Effector memory CD8-positive, alpha-beta T cell (primary cell): Measurements from ENCODE around the gene SUCLA2.

Source experiments
- ATAC-seq: fragments of 150-1000 bp; cut with Tn5 transposase; replicated peaks from 2 replicates; pipeline ENCODE4 v1.10.0; 2021; ENCODE audit warnings: mild to moderate bottlenecking, moderate library complexity
- DNase-seq, 3 experiments: peaks; one replicate each; pipeline ENCODE4 v3.0.0; 2021
- H3K27ac Mint-ChIP-seq, 2 donors: one replicate each; pipeline ENCODE4 v1.8.0; 2022; ENCODE audit warnings: mild to moderate bottlenecking in 2 of 2, mixed read lengths in 2 of 2, moderate library complexity in 2 of 2
- H3K27me3 Mint-ChIP-seq, 2 donors: one replicate each; pipeline ENCODE4 v1.8.0; 2022; ENCODE audit warnings: mixed read lengths in 2 of 2
- H3K36me3 Mint-ChIP-seq: one replicate; pipeline ENCODE4 v1.8.0; 2022; ENCODE audit warnings: mild to moderate bottlenecking, moderate library complexity, mixed read lengths; ENCODE audit not compliant: insufficient read depth
- H3K4me1 Mint-ChIP-seq, 2 donors: one replicate each; pipeline ENCODE4 v1.8.0; 2022; ENCODE audit warnings: low read depth in 2 of 2, mixed read lengths in 2 of 2
- H3K4me3 Mint-ChIP-seq, 2 donors: one replicate each; pipeline ENCODE4 v1.8.0; 2022; ENCODE audit warnings: mild to moderate bottlenecking in 2 of 2, mixed read lengths in 2 of 2, moderate library complexity in 2 of 2
- H3K9me3 Mint-ChIP-seq, 2 donors: one replicate each; pipeline ENCODE4 v1.8.0; 2022; ENCODE audit warnings: mixed read lengths in 2 of 2

Gene SUCLA2

DNA sequence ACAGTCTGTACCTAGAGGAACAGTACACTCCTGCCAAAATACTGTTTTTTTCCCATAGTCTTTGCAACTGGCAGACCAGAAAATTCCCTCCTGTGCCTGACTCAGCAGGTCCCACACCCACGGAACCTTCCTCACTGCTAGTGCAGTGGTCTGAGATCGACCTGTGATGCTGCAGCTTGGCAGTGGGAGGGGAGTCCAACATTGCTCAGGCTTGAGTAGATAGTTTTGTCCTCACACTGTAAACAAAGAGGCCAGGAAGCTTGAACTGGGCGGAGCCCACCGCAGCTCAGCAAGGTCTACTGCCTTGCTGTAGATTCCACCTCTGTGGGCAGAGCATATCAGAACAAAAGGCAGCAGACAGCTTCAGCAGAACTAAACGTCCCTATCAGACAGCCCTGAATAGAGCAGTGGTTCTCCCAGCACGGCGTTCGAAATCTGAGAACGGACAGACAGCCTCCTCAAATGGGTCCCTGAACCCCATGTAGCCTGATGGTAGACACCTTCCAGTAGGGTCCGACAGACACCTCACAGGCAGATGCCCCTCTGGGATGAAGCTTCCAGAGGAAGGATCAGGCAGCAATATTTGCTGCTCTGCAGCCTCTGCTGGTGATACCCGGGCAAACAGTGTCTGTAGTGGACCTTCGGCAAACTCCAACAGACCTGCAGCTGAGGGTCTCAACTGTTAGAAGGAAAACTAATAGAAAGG lies 92.7 kb downstream of the SUCLA2 start:
- DNase-seq (no peak), ATAC-seq (no peak)
- Mint-ChIP-seq H3K27me3 (no peaks in the 10 kb centered on the region), H3K4me1 (no peaks in the 10 kb centered on the region), H3K4me3 (no peak overlapping the region), H3K27ac (no peak overlapping the region), H3K36me3 (no peaks in the 10 kb centered on the region), H3K9me3 (no peaks in the 10 kb centered on the region)

DNA sequence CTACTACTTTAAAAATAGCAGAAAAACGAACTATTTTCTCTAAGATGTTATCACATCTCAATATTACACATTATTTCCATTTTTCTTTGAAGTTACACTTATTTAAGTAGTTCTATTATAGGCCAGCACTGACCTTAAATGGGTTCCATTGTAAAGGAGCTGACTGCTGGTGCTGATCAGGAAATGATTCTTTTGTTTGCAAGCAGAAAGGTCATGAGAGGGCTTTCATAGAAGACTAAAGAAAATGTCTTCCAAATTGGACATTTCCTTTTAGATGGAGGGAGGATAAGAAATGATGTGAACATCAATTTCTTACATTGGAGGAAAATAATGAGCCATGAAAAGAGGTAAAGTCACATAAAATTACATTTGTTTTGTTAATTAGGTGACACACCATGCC lies 96.2 kb downstream of the SUCLA2 start:
- no peaks in the 10 kb centered on the region for H3K4me1 Mint-ChIP-seq
- no peaks in the 10 kb centered on the region for H3K36me3 Mint-ChIP-seq
- H3K27me3 Mint-ChIP-seq = no peaks in the 10 kb centered on the region
- no peak overlapping the region for H3K4me3 Mint-ChIP-seq
- ATAC-seq = no peak
- no peaks in the 10 kb centered on the region for H3K9me3 Mint-ChIP-seq
- peak overlapping the region in 1 of 2 donors; percentile 5 for H3K27ac Mint-ChIP-seq
- DNase-seq = no peak

DNA sequence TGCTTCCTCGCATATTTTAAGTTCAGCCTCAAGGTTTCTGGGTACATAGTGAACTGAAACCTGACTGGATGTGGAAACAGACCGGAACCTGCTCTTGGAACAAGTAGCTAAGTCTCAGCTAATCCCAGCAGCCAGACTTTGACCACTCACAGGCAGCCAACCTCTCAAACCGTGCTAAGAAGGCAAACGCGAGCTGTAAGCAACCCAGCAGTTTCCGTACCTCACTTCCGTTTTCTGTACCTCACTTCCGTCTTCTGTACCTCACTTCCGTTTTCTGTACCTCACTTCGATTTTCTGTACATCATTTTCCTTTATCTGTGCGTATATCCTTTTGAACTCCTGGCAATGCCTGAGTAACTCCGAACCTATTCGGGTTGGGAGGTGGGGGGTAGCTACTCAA lies 96.8 kb downstream of the SUCLA2 start:
- H3K36me3 Mint-ChIP-seq = no peaks in the 10 kb centered on the region
- ATAC-seq = no peak
- H3K27ac Mint-ChIP-seq = no peak overlapping the region
- H3K27me3 Mint-ChIP-seq = no peaks in the 10 kb centered on the region
- no peaks in the 10 kb centered on the region for H3K4me1 Mint-ChIP-seq
- no peaks in the 10 kb centered on the region for H3K9me3 Mint-ChIP-seq
- no peak overlapping the region for H3K4me3 Mint-ChIP-seq
- no peak for DNase-seq

DNA sequence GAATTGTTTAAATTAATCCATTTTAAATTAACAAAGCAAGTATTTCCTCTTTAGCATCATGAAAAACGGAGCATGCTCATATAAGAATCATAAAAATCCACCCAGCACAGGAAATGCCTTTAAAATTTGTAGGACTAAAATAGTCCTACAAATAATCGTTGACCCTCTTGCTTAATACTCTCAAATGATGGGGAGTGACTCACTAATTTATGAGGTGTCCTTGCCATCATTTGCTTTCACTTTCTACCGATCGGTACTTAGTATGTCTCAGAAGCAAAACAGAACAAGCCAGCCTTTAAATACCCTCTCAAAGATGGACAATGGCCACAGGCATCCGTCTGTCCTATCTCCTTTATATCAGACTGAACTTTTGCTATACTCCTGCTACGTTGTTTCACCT lies 97.2 kb downstream of the SUCLA2 start:
- H3K27me3 Mint-ChIP-seq = no peaks in the 10 kb centered on the region
- DNase-seq (no peak), ATAC-seq (no peak)
- no peaks in the 10 kb centered on the region for H3K36me3 Mint-ChIP-seq
- H3K27ac Mint-ChIP-seq = no peak overlapping the region
- no peak overlapping the region for H3K4me3 Mint-ChIP-seq
- H3K9me3 Mint-ChIP-seq = no peaks in the 10 kb centered on the region
- no peaks in the 10 kb centered on the region for H3K4me1 Mint-ChIP-seq

DNA sequence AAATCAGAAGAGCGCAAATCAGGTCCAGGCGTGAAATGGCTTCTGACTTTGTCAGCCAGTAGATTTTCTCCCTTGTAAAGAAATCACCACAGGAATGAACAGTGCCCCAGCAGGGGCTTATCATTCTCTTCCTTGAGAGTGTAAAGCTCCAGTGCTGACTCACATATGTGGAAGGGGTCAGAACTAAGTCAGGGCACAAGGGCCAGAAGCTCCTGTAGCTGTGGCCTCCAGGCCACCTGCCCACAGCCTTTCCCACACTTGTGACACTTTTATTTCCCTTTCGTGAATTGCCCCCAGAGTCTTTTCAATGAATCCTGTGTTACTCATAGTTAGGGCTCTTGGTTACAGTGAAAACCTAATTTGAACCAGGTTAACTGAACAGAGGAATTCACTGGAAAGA lies 99.6 kb downstream of the SUCLA2 start:
- Mint-ChIP-seq H3K4me1 (no peaks in the 10 kb centered on the region), H3K9me3 (no peaks in the 10 kb centered on the region), H3K27ac (no peak overlapping the region), H3K4me3 (no peak overlapping the region), H3K36me3 (no peaks in the 10 kb centered on the region), H3K27me3 (no peaks in the 10 kb centered on the region)
- no peak for DNase-seq
- no peak for ATAC-seq

DNA sequence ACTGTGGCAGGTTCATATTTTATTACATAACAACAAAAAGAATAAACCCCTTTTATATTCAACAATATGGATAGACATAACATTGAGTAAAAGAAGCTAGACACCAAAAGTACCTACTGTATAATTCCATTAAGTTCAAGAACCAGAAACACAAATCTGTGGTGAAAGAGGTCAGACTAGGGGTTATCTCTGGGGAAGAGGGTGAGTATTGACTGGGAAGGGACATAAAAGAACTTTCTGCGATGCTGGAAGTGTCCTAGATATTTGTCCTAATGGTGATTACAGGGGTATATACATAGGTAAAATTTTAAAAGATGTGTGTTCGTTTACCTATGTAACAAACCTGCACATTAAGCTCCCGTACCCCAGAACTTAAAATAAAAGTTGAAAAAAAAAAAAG lies 103.0 kb downstream of the SUCLA2 start:
- Mint-ChIP-seq H3K4me3 (no peak overlapping the region), H3K36me3 (no peaks in the 10 kb centered on the region), H3K4me1 (no peaks in the 10 kb centered on the region), H3K27ac (no peak overlapping the region), H3K27me3 (no peaks in the 10 kb centered on the region), H3K9me3 (no peaks in the 10 kb centered on the region)
- DNase-seq (no peak), ATAC-seq (no peak)

DNA sequence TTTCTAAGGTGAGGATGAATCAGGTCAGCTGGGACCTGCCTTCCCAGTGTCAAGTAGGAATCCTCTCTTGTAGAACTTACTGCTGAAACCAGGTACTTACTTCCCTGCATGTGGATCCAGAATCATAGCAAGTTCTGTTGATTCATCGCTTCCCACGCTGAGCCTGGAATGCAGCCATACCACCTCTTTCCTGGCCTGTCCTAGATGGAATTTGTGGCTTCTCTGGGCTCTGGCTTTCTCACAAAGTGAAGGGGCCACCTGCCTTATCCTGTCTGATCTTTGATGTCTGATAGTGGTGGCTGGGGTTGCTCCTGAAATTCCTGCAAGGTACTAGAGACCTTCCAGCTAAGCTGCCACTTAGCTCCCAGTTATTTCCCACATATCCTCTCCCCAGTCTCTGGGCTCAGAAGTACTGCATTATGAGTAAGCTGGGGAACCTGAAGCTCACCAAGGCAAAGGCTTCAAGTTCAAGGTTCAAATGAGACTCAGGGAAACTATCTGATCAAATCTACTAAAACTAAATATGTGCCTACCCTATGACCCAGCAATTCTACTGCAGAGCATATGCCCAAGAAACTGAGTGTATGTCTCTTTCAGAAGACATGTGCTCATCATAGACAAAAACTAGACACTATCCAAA lies 103.5 kb downstream of the SUCLA2 start:
- Mint-ChIP-seq H3K27ac (no peak overlapping the region), H3K4me3 (no peak overlapping the region), H3K9me3 (no peaks in the 10 kb centered on the region), H3K27me3 (no peaks in the 10 kb centered on the region), H3K36me3 (no peaks in the 10 kb centered on the region), H3K4me1 (no peaks in the 10 kb centered on the region)
- DNase-seq (no peak), ATAC-seq (no peak)

DNA sequence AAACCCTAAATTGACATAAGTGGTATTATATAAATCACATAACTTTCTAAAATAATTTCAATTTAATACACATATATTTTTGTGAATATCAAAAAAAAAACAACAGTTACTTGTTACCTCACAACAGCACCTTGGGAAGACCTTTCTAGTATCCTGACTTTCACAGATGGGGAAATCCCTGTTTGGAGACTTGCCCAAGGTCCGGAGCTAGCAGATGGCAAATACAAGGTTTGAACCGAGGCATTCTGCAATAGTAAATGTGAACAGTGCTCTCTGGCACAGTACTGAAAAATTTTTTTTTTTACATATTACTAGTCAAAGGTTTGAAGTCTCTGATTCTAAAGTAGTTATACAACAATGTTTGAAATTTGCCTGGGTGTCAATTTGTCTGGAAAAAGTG lies 104.5 kb downstream of the SUCLA2 start:
- Mint-ChIP-seq H3K36me3 (no peaks in the 10 kb centered on the region), H3K4me1 (peaks cover 0 to 1% of the 10 kb centered on the region in 2 donors), H3K9me3 (no peaks in the 10 kb centered on the region), H3K27ac (no peak overlapping the region), H3K27me3 (no peaks in the 10 kb centered on the region), H3K4me3 (no peak overlapping the region)
- no peak for DNase-seq
- no peak for ATAC-seq

DNA sequence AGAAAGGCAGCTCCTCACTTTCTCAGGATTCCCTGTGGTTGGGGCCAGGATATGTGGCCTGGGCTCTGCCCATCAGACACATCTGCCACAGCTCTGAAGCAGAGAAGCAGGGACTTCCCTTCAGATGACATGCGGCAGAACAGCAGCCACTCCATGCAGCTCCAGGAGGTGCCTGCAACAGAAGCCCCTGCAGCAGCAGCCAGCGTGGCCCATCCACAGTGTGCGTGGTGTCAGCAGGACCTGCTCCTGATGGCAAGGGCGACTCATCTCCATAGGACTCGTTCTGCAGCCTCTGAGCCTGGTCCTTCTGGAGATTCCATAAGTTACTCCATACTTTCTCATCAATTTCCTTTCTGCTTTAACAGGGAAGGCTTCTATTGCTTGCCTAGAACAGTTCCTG lies 105.0 kb downstream of the SUCLA2 start:
- peaks cover 0 to 1% of the 10 kb centered on the region in 2 donors for H3K4me1 Mint-ChIP-seq
- no peak overlapping the region for H3K27ac Mint-ChIP-seq
- no peaks in the 10 kb centered on the region for H3K27me3 Mint-ChIP-seq
- H3K9me3 Mint-ChIP-seq = no peaks in the 10 kb centered on the region
- H3K36me3 Mint-ChIP-seq = no peaks in the 10 kb centered on the region
- no peak overlapping the region for H3K4me3 Mint-ChIP-seq
- ATAC-seq (no peak), DNase-seq (no peak)

DNA sequence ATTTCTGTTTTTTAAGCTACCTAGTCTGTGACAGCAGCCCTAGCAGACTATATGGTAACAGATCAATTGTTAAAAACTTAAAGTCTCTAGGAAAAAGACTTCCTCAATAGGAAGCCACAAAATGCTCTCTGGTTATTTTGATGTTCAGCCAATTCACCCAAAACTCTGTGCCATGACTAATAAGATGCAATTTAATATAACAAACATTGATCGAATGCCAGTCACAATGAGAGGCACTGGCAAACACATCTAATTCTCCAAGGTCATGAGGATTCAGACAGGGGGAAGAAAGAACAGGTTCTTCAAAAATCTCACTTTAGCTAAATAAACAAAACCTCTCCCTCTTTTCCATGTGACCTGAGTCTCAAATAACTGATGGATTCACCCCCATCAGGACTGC lies 107.5 kb downstream of the SUCLA2 start:
- ATAC-seq (no peak), DNase-seq (no peak)
- Mint-ChIP-seq H3K9me3 (no peaks in the 10 kb centered on the region), H3K4me3 (no peak overlapping the region), H3K27ac (no peak overlapping the region), H3K36me3 (no peaks in the 10 kb centered on the region), H3K4me1 (peaks cover 0 to 1% of the 10 kb centered on the region in 2 donors), H3K27me3 (no peaks in the 10 kb centered on the region)
